Loucy (cell line): ENCODE results near the gene PRKCZ.
"Not testable (repeated sequence)": the region's sequence is repeated elsewhere in the genome, so short reads cannot be mapped to it uniquely, and the experiment has no call there.

Experiments
- H2AFZ ChIP-seq: fragments of 200-600 bp; sonication (generic); 2 replicates; pipeline ENCODE4 v1.6.0; 2016; ENCODE audit warnings: antibody characterized with exemption, mild to moderate bottlenecking, low read length, moderate library complexity
- H3F3A ChIP-seq: fragments of 200-600 bp; 2 replicates; pipeline ENCODE4 v1.6.0; 2016; ENCODE audit warnings: antibody characterized with exemption, low read depth, mild to moderate bottlenecking
- H3K27me3 ChIP-seq: fragments of 200-600 bp; sonication (generic); 2 replicates; pipeline ENCODE4 v1.6.1; 2014; ENCODE audit warnings: low read length, mild to moderate bottlenecking; ENCODE audit not compliant: insufficient read depth, poor library complexity, severe bottlenecking
- H3K36me3 ChIP-seq: fragments of 200-600 bp; sonication (generic); 2 replicates; pipeline ENCODE4 v1.6.1; 2016; ENCODE audit warnings: low read length; ENCODE audit not compliant: insufficient read depth
- H3K4me1 ChIP-seq: fragments of 200-600 bp; sonication (generic); 2 replicates; pipeline ENCODE4 v1.5.1; 2014; ENCODE audit warnings: low read length, mild to moderate bottlenecking; ENCODE audit not compliant: insufficient read depth, poor library complexity, severe bottlenecking
- H3K4me2 ChIP-seq: fragments of 200-600 bp; sonication (generic); 2 replicates; pipeline ENCODE4 v1.6.0; 2014; ENCODE audit warnings: antibody characterized with exemption, low read length, low read depth, mild to moderate bottlenecking; ENCODE audit not compliant: poor library complexity, severe bottlenecking
- H3K4me3 ChIP-seq: fragments of 200-600 bp; sonication (generic); 2 replicates; pipeline ENCODE4 v1.5.1; 2014; ENCODE audit warnings: low read length, mild to moderate bottlenecking, mixed read lengths; ENCODE audit not compliant: poor library complexity, severe bottlenecking
- H3K79me2 ChIP-seq: fragments of 200-600 bp; sonication (generic); 2 replicates; pipeline ENCODE4 v1.6.1; 2014; ENCODE audit warnings: low read length; ENCODE audit not compliant: insufficient read depth
- H3K9ac ChIP-seq: fragments of 200-600 bp; sonication (generic); 2 replicates; pipeline ENCODE4 v1.6.0; 2014; ENCODE audit warnings: mild to moderate bottlenecking, low read depth, low read length, moderate library complexity; ENCODE audit not compliant: poor library complexity, severe bottlenecking
- H3K9me2 ChIP-seq: fragments of 200-600 bp; sonication (generic); replicated peaks from 2 replicates; pipeline ENCODE4 v1.6.1; 2016; ENCODE audit warnings: low read depth, low read length, mixed read lengths
- H3K9me3 ChIP-seq: fragments of 200-600 bp; sonication (generic); 2 replicates; pipeline ENCODE4 v1.6.1; 2014; ENCODE audit warnings: mild to moderate bottlenecking, antibody characterized with exemption, low read length, low read depth; ENCODE audit not compliant: insufficient read depth
- H4K20me1 ChIP-seq: fragments of 200-600 bp; sonication (generic); 2 replicates; pipeline ENCODE4 v1.6.0; 2014; ENCODE audit warnings: antibody characterized with exemption, low read length, mild to moderate bottlenecking; ENCODE audit not compliant: insufficient read depth, poor library complexity, severe bottlenecking
- CTCF ChIP-seq: fragments of 200-600 bp; sonication (generic); conservative IDR thresholded peaks from 2 replicates; pipeline ENCODE4 v1.5.1; 2014; ENCODE audit warnings: mild to moderate bottlenecking, antibody characterized with exemption, low read length
- EZH2phosphoT487 ChIP-seq: fragments of 200-600 bp; IDR thresholded peaks from 2 replicates; pipeline ENCODE4 v1.6.1; 2018; ENCODE audit warnings: antibody characterized with exemption, mild to moderate bottlenecking, moderate library complexity, borderline replicate concordance

The PRKCZ gene

DNA sequence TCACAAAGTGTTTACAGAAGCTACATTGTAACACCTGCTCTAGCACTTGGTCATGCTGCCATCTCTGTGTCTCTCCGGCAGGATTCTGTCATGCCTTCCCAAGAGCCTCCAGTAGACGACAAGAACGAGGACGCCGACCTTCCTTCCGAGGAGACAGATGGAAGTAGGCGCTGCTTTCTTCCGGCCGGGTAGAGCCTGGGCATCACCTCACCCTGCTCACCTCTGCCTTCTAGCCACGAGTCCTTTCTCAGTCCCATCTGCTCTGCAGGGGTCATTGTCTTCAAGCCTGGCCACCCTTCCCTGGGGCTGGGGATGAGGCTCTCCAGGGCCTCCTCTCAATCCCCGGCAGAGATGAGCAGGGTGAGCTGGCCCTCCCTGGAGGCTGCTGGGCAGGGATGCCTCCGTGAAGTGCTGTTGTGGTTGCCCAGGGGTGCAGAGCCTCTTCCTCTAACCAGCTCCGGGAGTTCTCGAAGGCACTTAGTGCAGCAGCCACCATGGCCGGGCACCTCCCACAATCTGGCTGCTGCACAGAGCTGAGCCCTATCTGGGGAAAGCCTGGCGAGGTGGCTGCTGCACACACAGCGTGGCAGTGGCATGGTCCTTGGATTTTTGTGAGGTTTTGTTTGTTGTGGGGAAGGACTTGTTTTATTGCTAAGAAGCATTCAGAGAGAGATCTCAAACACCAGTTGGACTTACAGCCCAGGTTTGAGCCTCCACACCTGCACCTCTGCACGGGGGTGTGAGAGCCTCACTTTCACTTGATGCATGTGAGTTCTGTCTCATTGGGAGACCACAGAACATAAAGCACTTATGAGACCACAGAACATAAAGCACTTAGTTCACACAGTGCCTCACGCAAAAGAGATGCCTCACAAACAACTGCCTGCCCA lies 96.0 kb downstream of the PRKCZ start:
- H3K79me2 ChIP-seq: no peaks in the 10 kb centered on the region
- TF ChIP-seq EZH2phosphoT487: no peak
- peaks cover 47% of the 10 kb centered on the region for H3K4me1 ChIP-seq
- no peaks in the 10 kb centered on the region for H3K9me3 ChIP-seq
- H4K20me1 ChIP-seq: no peaks in the 10 kb centered on the region
- H3F3A ChIP-seq: no peaks in the 10 kb centered on the region
- no peaks in the 10 kb centered on the region for H3K36me3 ChIP-seq
- no peaks in the 10 kb centered on the region for H3K9me2 ChIP-seq
- no peak overlapping the region for H3K9ac ChIP-seq
- H3K4me2 ChIP-seq: peak overlapping the region; percentile 44
- peak overlapping the region; percentile 23; the same call in 1 of the 2 replicates for H2AFZ ChIP-seq
- peak overlapping the region; percentile 17 for H3K4me3 ChIP-seq
- no peaks in the 10 kb centered on the region for H3K27me3 ChIP-seq

DNA sequence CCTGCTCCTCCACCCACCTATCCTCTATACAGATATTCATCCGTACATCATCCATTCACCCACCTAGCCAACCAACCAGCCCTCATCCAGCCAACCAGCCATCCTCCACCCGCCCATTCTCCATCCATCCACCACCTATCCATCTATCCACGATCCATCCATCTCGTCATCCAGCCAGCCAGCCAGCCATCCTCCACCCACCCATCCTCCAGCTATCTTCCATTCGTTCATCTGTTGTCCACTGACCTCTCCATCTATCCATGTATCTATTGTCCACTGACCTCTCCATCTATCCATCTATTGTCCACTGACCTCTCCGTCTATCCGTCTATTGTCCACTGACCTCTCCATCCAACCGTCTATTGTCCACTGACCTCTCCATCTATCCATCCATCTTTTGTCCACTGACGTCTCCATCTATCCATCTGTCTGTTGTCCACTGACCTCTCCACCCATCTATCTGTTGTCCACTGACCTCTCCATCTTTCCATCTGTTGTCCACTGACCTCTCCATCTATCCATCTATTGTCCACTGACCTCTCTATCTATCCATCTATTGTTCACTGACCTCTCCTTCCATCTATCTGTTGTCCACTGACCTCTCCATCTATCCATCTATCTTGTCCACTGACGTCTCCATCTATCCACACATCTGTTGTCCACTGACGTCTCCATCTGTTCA lies 96.8 kb downstream of the PRKCZ start:
- H3K4me2 ChIP-seq: peak overlapping the region; percentile 44
- peak overlapping the region; percentile 17 for H3K4me3 ChIP-seq
- H3F3A ChIP-seq: no peaks in the 10 kb centered on the region; the same call in 1 of the 2 replicates
- H4K20me1 ChIP-seq: no peaks in the 10 kb centered on the region
- no peak overlapping the region for H3K9ac ChIP-seq
- TF ChIP-seq CTCF: no peak
- no peak for TF ChIP-seq EZH2phosphoT487
- no peaks in the 10 kb centered on the region for H3K36me3 ChIP-seq
- no peak overlapping the region for H2AFZ ChIP-seq
- no peaks in the 10 kb centered on the region for H3K9me2 ChIP-seq
- H3K79me2 ChIP-seq: no peaks in the 10 kb centered on the region
- no peaks in the 10 kb centered on the region for H3K27me3 ChIP-seq
- H3K4me1 ChIP-seq: peaks cover 52% of the 10 kb centered on the region
- H3K9me3 ChIP-seq: no peaks in the 10 kb centered on the region

- H3K36me3 ChIP-seq, H2AFZ ChIP-seq, H3K9me2 ChIP-seq, H3K9me3 ChIP-seq, H4K20me1 ChIP-seq, H3K79me2 ChIP-seq, H3F3A ChIP-seq, H3K27me3 ChIP-seq: not testable (repeated sequence)
- Histone ChIP-seq H3K4me2 (peak overlapping the region; percentile 81), H3K4me1 (peaks cover 52% of the 10 kb centered on the region), H3K9ac (peak overlapping the region; percentile 69), H3K4me3 (peak overlapping the region; percentile 66)
Observed at GRCh38 chr1:2147869-2148268, 97.7 kb downstream of the PRKCZ start.

- H3K9ac ChIP-seq: peak overlapping the region; percentile 69
- TF ChIP-seq CTCF (no peak), EZH2phosphoT487 (no peak)
Observed at GRCh38 chr1:2148691-2149090, 98.5 kb downstream of the PRKCZ start.

More at GRCh38 chr1:2148691-2149090, 98.5 kb downstream of the PRKCZ start:
- Histone ChIP-seq H3K4me3 (peak overlapping the region; percentile 66), H3K4me1 (peaks cover 52% of the 10 kb centered on the region), H2AFZ (peak overlapping the region; percentile 27; the same call in 1 of the 2 replicates), H3K79me2 (no peaks in the 10 kb centered on the region), H3K9me2 (no peaks in the 10 kb centered on the region), H3F3A (no peaks in the 10 kb centered on the region; the same call in 1 of the 2 replicates), H4K20me1 (no peaks in the 10 kb centered on the region), H3K36me3 (no peaks in the 10 kb centered on the region), H3K27me3 (no peaks in the 10 kb centered on the region), H3K4me2 (peak overlapping the region; percentile 81), H3K9me3 (no peaks in the 10 kb centered on the region)
